ENCODE measurements around the gene FAM120B. TPM values are rescaled to one million over a fixed set of nuclear protein-coding genes. Genes with fewer than 3 reads are reported as not detected.

FAM120B gene
- polyA plus RNA-seq, 1 donor from 2014 or later = 17.9 TPM

DNA sequence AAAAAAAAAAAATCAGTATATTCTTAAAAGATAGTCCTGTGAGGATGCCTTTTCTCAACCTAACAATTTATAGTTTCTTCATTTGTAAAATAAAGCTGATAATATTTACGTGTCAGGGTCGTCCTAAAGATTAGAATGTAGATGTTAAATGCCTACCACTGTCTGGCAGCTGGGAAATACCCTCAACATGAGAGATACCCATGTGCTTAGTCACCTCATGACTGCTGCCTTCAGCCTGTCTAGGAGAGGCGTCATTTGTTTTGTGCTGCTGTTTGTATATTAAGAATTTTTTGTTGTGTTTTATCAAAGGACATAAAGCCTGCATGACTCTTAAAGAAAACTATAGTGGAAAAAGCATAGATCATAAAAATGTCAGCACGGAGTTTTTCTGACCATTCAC lies 9.5 kb downstream of the FAM120B start:
- H3K27me3 ChIP-seq (ENCODE audit: insufficient read depth, low read depth, low read length) = no peaks in the 10 kb centered on the region
- H4K20me1 ChIP-seq (ENCODE audit: insufficient read depth) = no peaks in the 10 kb centered on the region
- no peak overlapping the region for H2AFZ ChIP-seq (ENCODE audit: low read depth, low read length)
- no peaks in the 10 kb centered on the region for H3K9me2 ChIP-seq (ENCODE audit: insufficient read depth, low read length)
- no peak overlapping the region for H3K9ac ChIP-seq (ENCODE audit: low read length)
- no peak overlapping the region for H3K27ac ChIP-seq (ENCODE audit: low read length)
- H3K9me3 ChIP-seq (ENCODE audit: low read length) = no peaks in the 10 kb centered on the region
- H3K79me2 ChIP-seq (replicated peaks; ENCODE audit: insufficient read depth, low read length) = no peaks in the 10 kb centered on the region
- TF ChIP-seq RAD21 (conservative IDR thresholded peaks at IDR 0.05) (no peak), POLR2AphosphoS5 (IDR thresholded peaks at IDR 0.05) (no peak), EZH2 (IDR thresholded peaks at IDR 0.05; ENCODE audit: borderline replicate concordance, insufficient read depth, low read length, poor library complexity, severe bottlenecking) (no peak), MXI1 (conservative IDR thresholded peaks at IDR 0.05; ENCODE audit: poor library complexity, severe bottlenecking) (no peak), EP300 (conservative IDR thresholded peaks at IDR 0.05; ENCODE audit: poor library complexity, severe bottlenecking) (no peak), TAF1 (IDR thresholded peaks at IDR 0.05; ENCODE audit: low read depth) (no peak), SMC3 (conservative IDR thresholded peaks at IDR 0.05; ENCODE audit: poor library complexity) (no peak)
- TF ChIP-seq, protein P1, sequence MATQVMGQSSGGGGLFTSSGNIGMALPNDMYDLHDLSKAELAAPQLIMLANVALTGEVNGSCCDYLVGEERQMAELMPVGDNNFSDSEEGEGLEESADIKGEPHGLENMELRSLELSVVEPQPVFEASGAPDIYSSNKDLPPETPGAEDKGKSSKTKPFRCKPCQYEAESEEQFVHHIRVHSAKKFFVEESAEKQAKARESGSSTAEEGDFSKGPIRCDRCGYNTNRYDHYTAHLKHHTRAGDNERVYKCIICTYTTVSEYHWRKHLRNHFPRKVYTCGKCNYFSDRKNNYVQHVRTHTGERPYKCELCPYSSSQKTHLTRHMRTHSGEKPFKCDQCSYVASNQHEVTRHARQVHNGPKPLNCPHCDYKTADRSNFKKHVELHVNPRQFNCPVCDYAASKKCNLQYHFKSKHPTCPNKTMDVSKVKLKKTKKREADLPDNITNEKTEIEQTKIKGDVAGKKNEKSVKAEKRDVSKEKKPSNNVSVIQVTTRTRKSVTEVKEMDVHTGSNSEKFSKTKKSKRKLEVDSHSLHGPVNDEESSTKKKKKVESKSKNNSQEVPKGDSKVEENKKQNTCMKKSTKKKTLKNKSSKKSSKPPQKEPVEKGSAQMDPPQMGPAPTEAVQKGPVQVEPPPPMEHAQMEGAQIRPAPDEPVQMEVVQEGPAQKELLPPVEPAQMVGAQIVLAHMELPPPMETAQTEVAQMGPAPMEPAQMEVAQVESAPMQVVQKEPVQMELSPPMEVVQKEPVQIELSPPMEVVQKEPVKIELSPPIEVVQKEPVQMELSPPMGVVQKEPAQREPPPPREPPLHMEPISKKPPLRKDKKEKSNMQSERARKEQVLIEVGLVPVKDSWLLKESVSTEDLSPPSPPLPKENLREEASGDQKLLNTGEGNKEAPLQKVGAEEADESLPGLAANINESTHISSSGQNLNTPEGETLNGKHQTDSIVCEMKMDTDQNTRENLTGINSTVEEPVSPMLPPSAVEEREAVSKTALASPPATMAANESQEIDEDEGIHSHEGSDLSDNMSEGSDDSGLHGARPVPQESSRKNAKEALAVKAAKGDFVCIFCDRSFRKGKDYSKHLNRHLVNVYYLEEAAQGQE (IDR thresholded peaks at IDR 0.05; ENCODE audit: borderline replicate concordance) = no peak
- TF ChIP-seq, protein P2, sequence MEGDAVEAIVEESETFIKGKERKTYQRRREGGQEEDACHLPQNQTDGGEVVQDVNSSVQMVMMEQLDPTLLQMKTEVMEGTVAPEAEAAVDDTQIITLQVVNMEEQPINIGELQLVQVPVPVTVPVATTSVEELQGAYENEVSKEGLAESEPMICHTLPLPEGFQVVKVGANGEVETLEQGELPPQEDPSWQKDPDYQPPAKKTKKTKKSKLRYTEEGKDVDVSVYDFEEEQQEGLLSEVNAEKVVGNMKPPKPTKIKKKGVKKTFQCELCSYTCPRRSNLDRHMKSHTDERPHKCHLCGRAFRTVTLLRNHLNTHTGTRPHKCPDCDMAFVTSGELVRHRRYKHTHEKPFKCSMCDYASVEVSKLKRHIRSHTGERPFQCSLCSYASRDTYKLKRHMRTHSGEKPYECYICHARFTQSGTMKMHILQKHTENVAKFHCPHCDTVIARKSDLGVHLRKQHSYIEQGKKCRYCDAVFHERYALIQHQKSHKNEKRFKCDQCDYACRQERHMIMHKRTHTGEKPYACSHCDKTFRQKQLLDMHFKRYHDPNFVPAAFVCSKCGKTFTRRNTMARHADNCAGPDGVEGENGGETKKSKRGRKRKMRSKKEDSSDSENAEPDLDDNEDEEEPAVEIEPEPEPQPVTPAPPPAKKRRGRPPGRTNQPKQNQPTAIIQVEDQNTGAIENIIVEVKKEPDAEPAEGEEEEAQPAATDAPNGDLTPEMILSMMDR (IDR thresholded peaks at IDR 0.05; ENCODE audit: poor library complexity, severe bottlenecking) = no peak
- H3K4me2 ChIP-seq (ENCODE audit: low read length) = no peak overlapping the region
- no peaks in the 10 kb centered on the region for H3K36me3 ChIP-seq (ENCODE audit: insufficient read depth, low read length)
- H3K4me3 ChIP-seq (ENCODE audit: low read length) = no peak overlapping the region
- H3F3A ChIP-seq (ENCODE audit: insufficient read depth, low read length, poor library complexity, severe bottlenecking) = no peaks in the 10 kb centered on the region

DNA sequence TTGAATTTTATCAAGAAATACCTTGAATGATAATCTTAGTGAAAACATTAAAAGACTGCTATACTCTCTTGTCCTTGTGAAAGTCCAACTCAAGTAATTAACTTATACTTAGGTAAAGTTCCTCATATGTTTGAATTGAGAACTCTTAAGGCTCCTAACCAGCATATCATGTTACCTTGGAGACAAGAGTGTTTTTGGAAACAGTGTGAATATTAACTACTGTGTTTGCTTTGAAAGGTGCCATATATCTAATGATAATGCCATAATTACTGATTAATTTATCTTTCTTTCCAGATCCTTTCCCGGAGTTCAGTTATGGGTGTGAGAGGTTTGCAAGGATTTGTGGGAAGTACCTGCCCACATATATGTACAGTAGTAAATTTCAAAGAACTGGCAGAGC lies 10.5 kb downstream of the FAM120B start:
- H2AFZ ChIP-seq (ENCODE audit: low read depth, low read length) = no peak overlapping the region
- H3K9me3 ChIP-seq (ENCODE audit: low read length) = no peaks in the 10 kb centered on the region
- no peaks in the 10 kb centered on the region for H4K20me1 ChIP-seq (ENCODE audit: insufficient read depth)
- no peak overlapping the region for H3K27ac ChIP-seq (ENCODE audit: low read length)
- H3K27me3 ChIP-seq (ENCODE audit: insufficient read depth, low read depth, low read length) = no peaks in the 10 kb centered on the region
- H3K9ac ChIP-seq (ENCODE audit: low read length) = no peak overlapping the region
- no peak overlapping the region for H3K4me3 ChIP-seq (ENCODE audit: low read length)
- H3K36me3 ChIP-seq (ENCODE audit: insufficient read depth, low read length) = no peaks in the 10 kb centered on the region
- H3K4me2 ChIP-seq (ENCODE audit: low read length) = no peak overlapping the region
- TF ChIP-seq, protein P1 (IDR thresholded peaks at IDR 0.05; ENCODE audit: borderline replicate concordance) = no peak
- no peak for TF ChIP-seq EP300 (conservative IDR thresholded peaks at IDR 0.05; ENCODE audit: poor library complexity, severe bottlenecking)
- TF ChIP-seq RAD21 (conservative IDR thresholded peaks at IDR 0.05) = no peak
- no peak for TF ChIP-seq TAF1 (IDR thresholded peaks at IDR 0.05; ENCODE audit: low read depth)
- no peaks in the 10 kb centered on the region for H3K79me2 ChIP-seq (replicated peaks; ENCODE audit: insufficient read depth, low read length)
- no peaks in the 10 kb centered on the region for H3F3A ChIP-seq (ENCODE audit: insufficient read depth, low read length, poor library complexity, severe bottlenecking)
- no peaks in the 10 kb centered on the region for H3K9me2 ChIP-seq (ENCODE audit: insufficient read depth, low read length)
